Mammary epithelial cell (primary cell): ENCODE measurements around the gene L3MBTL4.

Experiments used
- EZH2 ChIP-seq: IDR thresholded peaks from 2 replicates; pipeline ENCODE4 v1.6.1; 2012; ENCODE audit warnings: low read length, inconsistent platforms, borderline replicate concordance
- TF ChIP-seq, protein P1 (sequence below), 2 donors: IDR thresholded peaks in 1 of 2; conservative IDR thresholded peaks in 1 of 2; 2 replicates each; pipeline ENCODE4 v1.5.1; 2011 to 2012; ENCODE audit warnings: inconsistent platforms in 2 of 2, low read length in 2 of 2, mild to moderate bottlenecking in 2 of 2, control low read depth in 1 of 2, low read depth in 1 of 2; ENCODE audit not compliant: insufficient read depth in 1 of 2; ENCODE audit errors: extremely low read depth in 1 of 2

DNA sequence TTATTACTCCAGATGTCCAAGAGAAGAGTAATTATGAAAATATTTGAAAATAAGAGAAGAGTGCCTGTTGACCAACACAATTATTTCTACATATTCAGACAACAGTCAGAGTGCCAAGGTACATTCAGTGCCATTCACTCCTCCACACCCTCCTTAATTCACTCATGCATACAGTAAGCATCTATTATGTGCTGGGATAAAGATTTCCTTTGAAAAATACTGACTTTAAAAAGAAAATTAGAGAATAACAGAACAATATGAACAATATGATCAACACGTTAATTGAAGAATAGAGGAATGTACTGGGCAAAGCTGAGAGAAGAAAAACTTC lies 203.6 kb downstream of the L3MBTL4 start:
- TF ChIP-seq EZH2 = no peak
- TF ChIP-seq, protein P1, sequence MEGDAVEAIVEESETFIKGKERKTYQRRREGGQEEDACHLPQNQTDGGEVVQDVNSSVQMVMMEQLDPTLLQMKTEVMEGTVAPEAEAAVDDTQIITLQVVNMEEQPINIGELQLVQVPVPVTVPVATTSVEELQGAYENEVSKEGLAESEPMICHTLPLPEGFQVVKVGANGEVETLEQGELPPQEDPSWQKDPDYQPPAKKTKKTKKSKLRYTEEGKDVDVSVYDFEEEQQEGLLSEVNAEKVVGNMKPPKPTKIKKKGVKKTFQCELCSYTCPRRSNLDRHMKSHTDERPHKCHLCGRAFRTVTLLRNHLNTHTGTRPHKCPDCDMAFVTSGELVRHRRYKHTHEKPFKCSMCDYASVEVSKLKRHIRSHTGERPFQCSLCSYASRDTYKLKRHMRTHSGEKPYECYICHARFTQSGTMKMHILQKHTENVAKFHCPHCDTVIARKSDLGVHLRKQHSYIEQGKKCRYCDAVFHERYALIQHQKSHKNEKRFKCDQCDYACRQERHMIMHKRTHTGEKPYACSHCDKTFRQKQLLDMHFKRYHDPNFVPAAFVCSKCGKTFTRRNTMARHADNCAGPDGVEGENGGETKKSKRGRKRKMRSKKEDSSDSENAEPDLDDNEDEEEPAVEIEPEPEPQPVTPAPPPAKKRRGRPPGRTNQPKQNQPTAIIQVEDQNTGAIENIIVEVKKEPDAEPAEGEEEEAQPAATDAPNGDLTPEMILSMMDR (conservative IDR thresholded peaks at IDR 0.05 in 1 of 2, IDR thresholded peaks at IDR 0.05 in 1 of 2; ENCODE audit: extremely low read depth in 1 of 2, insufficient read depth in 1 of 2, low read depth in 1 of 2, low read length in 2 of 2) = no peak
